Liver (tissue), 3 donors: Measurements from ENCODE around the gene ZNF366.

ENCODE experiments used
- EGR1 ChIP-seq, 2 donors: IDR thresholded peaks; 2 replicates each; pipeline ENCODE4 v1.6.1; 2016 to 2018; ENCODE audit warnings: antibody characterized with exemption in 2 of 2, low read depth in 2 of 2
- FOXA1 ChIP-seq: IDR thresholded peaks from 2 replicates; pipeline ENCODE4 v1.6.1; 2016; ENCODE audit warnings: antibody characterized with exemption
- HNF4A ChIP-seq, 2 donors: conservative IDR thresholded peaks; 2 replicates each; pipeline ENCODE4 v1.6.1; 2016; ENCODE audit warnings: antibody characterized with exemption in 2 of 2, mild to moderate bottlenecking in 2 of 2
- HNF4G ChIP-seq: IDR thresholded peaks from 2 replicates; pipeline ENCODE4 v1.6.1; 2016; ENCODE audit warnings: antibody characterized with exemption
- NR2F2 ChIP-seq: IDR thresholded peaks from 2 replicates; pipeline ENCODE4 v1.6.1; 2016; ENCODE audit warnings: antibody characterized with exemption
- RAD21 ChIP-seq, 2 donors: IDR thresholded peaks; 2 replicates each; pipeline ENCODE4 v1.6.1; 2016; ENCODE audit warnings: antibody characterized with exemption in 2 of 2, mild to moderate bottlenecking in 2 of 2
- RXRA ChIP-seq, 2 donors: IDR thresholded peaks; 2 replicates each; pipeline ENCODE4 v1.6.1; 2017 to 2018; ENCODE audit warnings: antibody characterized with exemption in 2 of 2, mild to moderate bottlenecking in 1 of 2
- SP1 ChIP-seq: IDR thresholded peaks from 2 replicates; pipeline ENCODE4 v1.6.1; 2018; ENCODE audit warnings: antibody characterized with exemption, mild to moderate bottlenecking
- TAF1 ChIP-seq: conservative IDR thresholded peaks from 2 replicates; pipeline ENCODE4 v1.6.1; 2016; ENCODE audit warnings: antibody characterized with exemption, mild to moderate bottlenecking
- YY1 ChIP-seq: IDR thresholded peaks from 2 replicates; pipeline ENCODE4 v1.6.1; 2016; ENCODE audit warnings: antibody characterized with exemption, mild to moderate bottlenecking
- TF ChIP-seq, protein P1 (sequence below): fragments of 150-350 bp; IDR thresholded peaks from 2 replicates; pipeline ENCODE4 v1.5.1; 2017; ENCODE audit warnings: improper control_type of control experiment, low read depth, low read length; ENCODE audit not compliant: missing input control
- TF ChIP-seq, protein P2 (sequence below): IDR thresholded peaks from 2 replicates; pipeline ENCODE4 v1.6.1; 2016; ENCODE audit warnings: antibody characterized with exemption
- TF ChIP-seq, protein P3 (sequence below): IDR thresholded peaks from 2 replicates; pipeline ENCODE4 v1.6.1; 2016; ENCODE audit warnings: antibody characterized with exemption, mild to moderate bottlenecking
- TF ChIP-seq, protein P4 (sequence below): IDR thresholded peaks from 2 replicates; pipeline ENCODE4 v1.6.1; 2016; ENCODE audit warnings: antibody characterized with exemption
- donor health status: healthy.
- donor health status: healthy.

DNA sequence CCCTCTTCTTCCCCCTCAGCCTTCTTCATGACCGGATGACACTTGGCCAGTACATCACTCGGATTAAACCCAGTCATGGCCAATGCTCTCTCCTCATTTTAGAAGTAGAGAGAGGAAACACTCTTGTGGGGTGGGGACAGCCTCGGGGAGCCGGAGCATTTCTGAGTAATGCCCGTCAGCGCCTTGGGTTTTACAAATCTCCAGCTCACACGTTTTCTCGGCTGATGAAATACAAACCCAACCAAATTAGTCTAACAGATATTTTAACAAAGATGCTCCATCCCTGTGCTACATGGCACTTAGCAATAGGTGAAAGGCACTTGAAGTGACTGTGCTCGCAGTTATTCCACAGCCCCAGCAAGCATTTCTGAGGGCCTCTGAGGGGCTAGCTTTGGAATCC lies 51.7 kb downstream of the ZNF366 start:
- TF ChIP-seq, protein P1, sequence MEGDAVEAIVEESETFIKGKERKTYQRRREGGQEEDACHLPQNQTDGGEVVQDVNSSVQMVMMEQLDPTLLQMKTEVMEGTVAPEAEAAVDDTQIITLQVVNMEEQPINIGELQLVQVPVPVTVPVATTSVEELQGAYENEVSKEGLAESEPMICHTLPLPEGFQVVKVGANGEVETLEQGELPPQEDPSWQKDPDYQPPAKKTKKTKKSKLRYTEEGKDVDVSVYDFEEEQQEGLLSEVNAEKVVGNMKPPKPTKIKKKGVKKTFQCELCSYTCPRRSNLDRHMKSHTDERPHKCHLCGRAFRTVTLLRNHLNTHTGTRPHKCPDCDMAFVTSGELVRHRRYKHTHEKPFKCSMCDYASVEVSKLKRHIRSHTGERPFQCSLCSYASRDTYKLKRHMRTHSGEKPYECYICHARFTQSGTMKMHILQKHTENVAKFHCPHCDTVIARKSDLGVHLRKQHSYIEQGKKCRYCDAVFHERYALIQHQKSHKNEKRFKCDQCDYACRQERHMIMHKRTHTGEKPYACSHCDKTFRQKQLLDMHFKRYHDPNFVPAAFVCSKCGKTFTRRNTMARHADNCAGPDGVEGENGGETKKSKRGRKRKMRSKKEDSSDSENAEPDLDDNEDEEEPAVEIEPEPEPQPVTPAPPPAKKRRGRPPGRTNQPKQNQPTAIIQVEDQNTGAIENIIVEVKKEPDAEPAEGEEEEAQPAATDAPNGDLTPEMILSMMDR, result no peak
- TF ChIP-seq, protein P2, sequence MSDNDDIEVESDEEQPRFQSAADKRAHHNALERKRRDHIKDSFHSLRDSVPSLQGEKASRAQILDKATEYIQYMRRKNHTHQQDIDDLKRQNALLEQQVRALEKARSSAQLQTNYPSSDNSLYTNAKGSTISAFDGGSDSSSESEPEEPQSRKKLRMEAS, result no peak
- TF ChIP-seq YY1 (no peak), HNF4G (no peak), EGR1 (IDR thresholded peaks at IDR 0.05; ENCODE audit: low read depth in 2 of 2) (no peak), RAD21 (IDR thresholded peaks at IDR 0.05) (no peak), FOXA1 (no peak), HNF4A (conservative IDR thresholded peaks at IDR 0.05) (no peak), RXRA (IDR thresholded peaks at IDR 0.05) (no peak), NR2F2 (no peak), TAF1 (no peak), SP1 (no peak)
- TF ChIP-seq, protein P3, sequence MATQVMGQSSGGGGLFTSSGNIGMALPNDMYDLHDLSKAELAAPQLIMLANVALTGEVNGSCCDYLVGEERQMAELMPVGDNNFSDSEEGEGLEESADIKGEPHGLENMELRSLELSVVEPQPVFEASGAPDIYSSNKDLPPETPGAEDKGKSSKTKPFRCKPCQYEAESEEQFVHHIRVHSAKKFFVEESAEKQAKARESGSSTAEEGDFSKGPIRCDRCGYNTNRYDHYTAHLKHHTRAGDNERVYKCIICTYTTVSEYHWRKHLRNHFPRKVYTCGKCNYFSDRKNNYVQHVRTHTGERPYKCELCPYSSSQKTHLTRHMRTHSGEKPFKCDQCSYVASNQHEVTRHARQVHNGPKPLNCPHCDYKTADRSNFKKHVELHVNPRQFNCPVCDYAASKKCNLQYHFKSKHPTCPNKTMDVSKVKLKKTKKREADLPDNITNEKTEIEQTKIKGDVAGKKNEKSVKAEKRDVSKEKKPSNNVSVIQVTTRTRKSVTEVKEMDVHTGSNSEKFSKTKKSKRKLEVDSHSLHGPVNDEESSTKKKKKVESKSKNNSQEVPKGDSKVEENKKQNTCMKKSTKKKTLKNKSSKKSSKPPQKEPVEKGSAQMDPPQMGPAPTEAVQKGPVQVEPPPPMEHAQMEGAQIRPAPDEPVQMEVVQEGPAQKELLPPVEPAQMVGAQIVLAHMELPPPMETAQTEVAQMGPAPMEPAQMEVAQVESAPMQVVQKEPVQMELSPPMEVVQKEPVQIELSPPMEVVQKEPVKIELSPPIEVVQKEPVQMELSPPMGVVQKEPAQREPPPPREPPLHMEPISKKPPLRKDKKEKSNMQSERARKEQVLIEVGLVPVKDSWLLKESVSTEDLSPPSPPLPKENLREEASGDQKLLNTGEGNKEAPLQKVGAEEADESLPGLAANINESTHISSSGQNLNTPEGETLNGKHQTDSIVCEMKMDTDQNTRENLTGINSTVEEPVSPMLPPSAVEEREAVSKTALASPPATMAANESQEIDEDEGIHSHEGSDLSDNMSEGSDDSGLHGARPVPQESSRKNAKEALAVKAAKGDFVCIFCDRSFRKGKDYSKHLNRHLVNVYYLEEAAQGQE, result no peak
- TF ChIP-seq, protein P4, sequence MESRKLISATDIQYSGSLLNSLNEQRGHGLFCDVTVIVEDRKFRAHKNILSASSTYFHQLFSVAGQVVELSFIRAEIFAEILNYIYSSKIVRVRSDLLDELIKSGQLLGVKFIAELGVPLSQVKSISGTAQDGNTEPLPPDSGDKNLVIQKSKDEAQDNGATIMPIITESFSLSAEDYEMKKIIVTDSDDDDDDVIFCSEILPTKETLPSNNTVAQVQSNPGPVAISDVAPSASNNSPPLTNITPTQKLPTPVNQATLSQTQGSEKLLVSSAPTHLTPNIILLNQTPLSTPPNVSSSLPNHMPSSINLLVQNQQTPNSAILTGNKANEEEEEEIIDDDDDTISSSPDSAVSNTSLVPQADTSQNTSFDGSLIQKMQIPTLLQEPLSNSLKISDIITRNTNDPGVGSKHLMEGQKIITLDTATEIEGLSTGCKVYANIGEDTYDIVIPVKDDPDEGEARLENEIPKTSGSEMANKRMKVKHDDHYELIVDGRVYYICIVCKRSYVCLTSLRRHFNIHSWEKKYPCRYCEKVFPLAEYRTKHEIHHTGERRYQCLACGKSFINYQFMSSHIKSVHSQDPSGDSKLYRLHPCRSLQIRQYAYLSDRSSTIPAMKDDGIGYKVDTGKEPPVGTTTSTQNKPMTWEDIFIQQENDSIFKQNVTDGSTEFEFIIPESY, result no peak
